ENCODE data around the gene ATP11A.

DNA sequence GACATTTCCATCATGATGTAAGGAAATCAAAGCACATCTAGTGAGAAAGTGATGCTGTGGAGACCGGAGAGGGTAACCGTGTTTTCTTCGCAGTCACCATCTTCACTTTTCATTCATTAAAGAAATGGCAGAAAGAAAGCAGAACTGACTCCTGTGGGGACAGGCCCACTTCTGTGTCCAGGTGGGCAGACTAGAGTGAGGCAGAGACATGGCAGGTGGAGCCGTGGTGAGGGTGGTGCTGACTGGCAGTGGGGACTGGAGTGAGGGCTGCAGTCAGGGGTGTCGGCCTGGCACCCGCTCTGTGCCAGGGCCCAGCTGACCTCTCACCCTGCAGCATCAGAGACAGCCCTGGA is 207.7 kb downstream of the ATP11A start:
- TF ChIP-seq, protein P1, sequence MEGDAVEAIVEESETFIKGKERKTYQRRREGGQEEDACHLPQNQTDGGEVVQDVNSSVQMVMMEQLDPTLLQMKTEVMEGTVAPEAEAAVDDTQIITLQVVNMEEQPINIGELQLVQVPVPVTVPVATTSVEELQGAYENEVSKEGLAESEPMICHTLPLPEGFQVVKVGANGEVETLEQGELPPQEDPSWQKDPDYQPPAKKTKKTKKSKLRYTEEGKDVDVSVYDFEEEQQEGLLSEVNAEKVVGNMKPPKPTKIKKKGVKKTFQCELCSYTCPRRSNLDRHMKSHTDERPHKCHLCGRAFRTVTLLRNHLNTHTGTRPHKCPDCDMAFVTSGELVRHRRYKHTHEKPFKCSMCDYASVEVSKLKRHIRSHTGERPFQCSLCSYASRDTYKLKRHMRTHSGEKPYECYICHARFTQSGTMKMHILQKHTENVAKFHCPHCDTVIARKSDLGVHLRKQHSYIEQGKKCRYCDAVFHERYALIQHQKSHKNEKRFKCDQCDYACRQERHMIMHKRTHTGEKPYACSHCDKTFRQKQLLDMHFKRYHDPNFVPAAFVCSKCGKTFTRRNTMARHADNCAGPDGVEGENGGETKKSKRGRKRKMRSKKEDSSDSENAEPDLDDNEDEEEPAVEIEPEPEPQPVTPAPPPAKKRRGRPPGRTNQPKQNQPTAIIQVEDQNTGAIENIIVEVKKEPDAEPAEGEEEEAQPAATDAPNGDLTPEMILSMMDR (IDR thresholded peaks at IDR 0.05 in 8 of 11, conservative IDR thresholded peaks at IDR 0.05 in 3 of 11) = no peak
- no peak for TF ChIP-seq POLR2A (IDR thresholded peaks at IDR 0.05)
